Mesothelial cell of epicardium (in vitro differentiated cells): ENCODE measurements around the gene STARD10. TPM values are rescaled to one million over a fixed set of nuclear protein-coding genes. Genes with fewer than 3 reads are reported as not detected.
"Not testable (repeated sequence)": the region's sequence is repeated elsewhere in the genome, so short reads cannot be mapped to it uniquely, and the experiment has no call there.

Experiments used
- DNase-seq, 2 experiments: peaks; one replicate each; pipeline ENCODE4 v3.0.0; 2021; ENCODE audit warnings: low spot score in 2 of 2; ENCODE audit not compliant: unreplicated experiment in 2 of 2
- H3K27ac Mint-ChIP-seq: 2 replicates; pipeline ENCODE4 v1.8.0; 2021; ENCODE audit warnings: mixed read lengths
- H3K27me3 Mint-ChIP-seq: 2 replicates; pipeline ENCODE4 v1.8.0; 2021; ENCODE audit warnings: low read depth, mixed read lengths
- H3K36me3 Mint-ChIP-seq: 2 replicates; pipeline ENCODE4 v1.8.0; 2021; ENCODE audit warnings: mixed read lengths
- H3K4me1 Mint-ChIP-seq: 2 replicates; pipeline ENCODE4 v1.8.0; 2021; ENCODE audit warnings: mixed read lengths
- H3K4me3 Mint-ChIP-seq: 2 replicates; pipeline ENCODE4 v1.8.0; 2021; ENCODE audit warnings: mild to moderate bottlenecking, moderate library complexity, mixed read lengths
- H3K9me3 Mint-ChIP-seq: 2 replicates; pipeline ENCODE4 v1.8.0; 2021; ENCODE audit warnings: mixed read lengths
- CTCF ChIP-seq: fragments of 200-600 bp; sonication (generic); IDR thresholded peaks from one replicate; pipeline ENCODE4 v1.5.0; 2021; ENCODE audit warnings: antibody characterized with exemption; ENCODE audit not compliant: unreplicated experiment
- total RNA-seq: library from RNA; stranded (reverse); gene quantifications from 3 replicates; pipeline ENCODE4 v1.2.1, GENCODE V29; 2021

The STARD10 gene
- total RNA-seq, 1 donor from 2014 or later, result 54.9 TPM

- Mint-ChIP-seq H3K27me3 (no peaks in the 10 kb centered on the region), H3K4me1 (peaks cover 11% of the 10 kb centered on the region), H3K9me3 (no peaks in the 10 kb centered on the region), H3K4me3 (no peak overlapping the region), H3K27ac (no peak overlapping the region), H3K36me3 (no peaks in the 10 kb centered on the region)
- TF ChIP-seq CTCF, result no peak
- no peak for DNase-seq
Observed at GRCh38 chr11:72828081-72828567, 34.3 kb upstream of the STARD10 start.

DNA sequence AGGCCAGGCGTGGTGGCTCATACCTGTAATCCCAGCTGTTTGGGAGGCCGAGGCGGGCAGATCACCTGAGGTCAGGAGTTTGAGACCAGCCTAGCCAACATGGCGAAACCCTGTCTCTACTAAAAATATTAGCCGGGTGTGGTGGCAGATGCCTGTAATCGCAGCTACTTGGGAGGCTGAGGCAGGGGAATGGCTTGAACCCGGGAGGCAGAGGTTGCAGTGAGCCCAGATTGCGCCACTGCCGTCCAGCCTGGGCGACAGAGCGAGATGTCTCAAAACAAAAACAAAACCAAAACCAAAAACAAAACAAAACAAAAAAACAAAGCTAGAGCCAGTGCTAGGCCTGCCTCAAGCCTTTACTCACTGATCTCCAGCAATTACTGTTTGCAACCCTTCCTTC lies 33.8 kb upstream of the STARD10 start:
- H3K27me3 Mint-ChIP-seq, H3K9me3 Mint-ChIP-seq, H3K4me3 Mint-ChIP-seq, DNase-seq, H3K27ac Mint-ChIP-seq, H3K36me3 Mint-ChIP-seq: not testable (repeated sequence)
- H3K4me1 Mint-ChIP-seq, result peaks cover 12% of the 10 kb centered on the region

- Mint-ChIP-seq H3K36me3 (no peaks in the 10 kb centered on the region), H3K4me3 (no peak overlapping the region), H3K27ac (no peak overlapping the region), H3K4me1 (peaks cover 9% of the 10 kb centered on the region), H3K9me3 (no peaks in the 10 kb centered on the region), H3K27me3 (no peaks in the 10 kb centered on the region)
- DNase-seq, result no peak
- TF ChIP-seq CTCF, result no peak
Observed at GRCh38 chr11:72826942-72827480, 33.2 kb upstream of the STARD10 start.

DNA sequence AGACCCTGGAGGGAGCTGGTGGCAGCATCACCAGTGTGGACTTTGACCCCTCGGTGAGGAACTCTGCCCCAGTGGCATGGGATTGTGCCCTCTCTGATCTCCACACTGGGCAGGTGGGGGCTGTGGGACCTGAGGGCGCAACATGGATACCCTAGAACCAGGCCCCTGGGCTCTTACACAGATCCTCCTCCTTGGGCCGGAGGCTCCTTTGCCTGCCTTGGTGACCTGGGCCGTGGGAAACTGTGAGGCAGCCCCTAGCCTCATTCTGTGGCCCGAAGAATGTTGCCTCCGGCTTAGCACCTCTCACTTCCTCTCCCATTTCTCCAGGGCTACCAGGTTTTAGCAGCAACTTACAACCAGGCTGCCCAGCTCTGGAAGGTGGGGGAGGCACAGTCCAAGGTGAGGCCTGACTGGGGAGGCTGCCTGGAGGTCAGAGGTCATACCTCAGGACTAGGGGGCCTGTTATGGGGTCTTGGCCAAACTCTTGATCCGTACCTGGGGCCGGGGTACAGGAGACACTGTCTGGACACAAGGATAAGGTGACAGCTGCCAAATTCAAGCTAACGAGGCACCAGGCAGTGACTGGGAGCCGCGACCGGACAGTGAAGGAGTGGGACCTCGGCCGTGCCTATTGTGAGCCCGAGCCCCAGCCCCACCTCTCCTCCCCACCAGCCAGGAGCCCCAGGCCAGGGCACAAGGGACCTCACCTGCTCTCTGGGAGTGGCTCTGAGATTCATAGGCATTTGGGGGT lies 32.5 kb upstream of the STARD10 start:
- no peak overlapping the region for H3K4me3 Mint-ChIP-seq

GRCh38 chr11:72825661-72826060 lies 31.8 kb upstream of the STARD10 start:
- no peaks in the 10 kb centered on the region for H3K36me3 Mint-ChIP-seq
- H3K4me1 Mint-ChIP-seq, result peaks cover 8% of the 10 kb centered on the region
- TF ChIP-seq CTCF, result no peak
- no peak for DNase-seq
- H3K27me3 Mint-ChIP-seq, result no peaks in the 10 kb centered on the region
- H3K4me3 Mint-ChIP-seq, result no peak overlapping the region
- no peak overlapping the region for H3K27ac Mint-ChIP-seq
- no peaks in the 10 kb centered on the region for H3K9me3 Mint-ChIP-seq

More for the DNA sequence above, 32.5 kb upstream of the STARD10 start:
- no peaks in the 10 kb centered on the region for H3K9me3 Mint-ChIP-seq
- H3K4me1 Mint-ChIP-seq, result peaks cover 2% of the 10 kb centered on the region
- no peaks in the 10 kb centered on the region for H3K36me3 Mint-ChIP-seq
- DNase-seq, result no peak
- no peak overlapping the region for H3K27ac Mint-ChIP-seq
- no peaks in the 10 kb centered on the region for H3K27me3 Mint-ChIP-seq
- TF ChIP-seq CTCF, result no peak

DNA sequence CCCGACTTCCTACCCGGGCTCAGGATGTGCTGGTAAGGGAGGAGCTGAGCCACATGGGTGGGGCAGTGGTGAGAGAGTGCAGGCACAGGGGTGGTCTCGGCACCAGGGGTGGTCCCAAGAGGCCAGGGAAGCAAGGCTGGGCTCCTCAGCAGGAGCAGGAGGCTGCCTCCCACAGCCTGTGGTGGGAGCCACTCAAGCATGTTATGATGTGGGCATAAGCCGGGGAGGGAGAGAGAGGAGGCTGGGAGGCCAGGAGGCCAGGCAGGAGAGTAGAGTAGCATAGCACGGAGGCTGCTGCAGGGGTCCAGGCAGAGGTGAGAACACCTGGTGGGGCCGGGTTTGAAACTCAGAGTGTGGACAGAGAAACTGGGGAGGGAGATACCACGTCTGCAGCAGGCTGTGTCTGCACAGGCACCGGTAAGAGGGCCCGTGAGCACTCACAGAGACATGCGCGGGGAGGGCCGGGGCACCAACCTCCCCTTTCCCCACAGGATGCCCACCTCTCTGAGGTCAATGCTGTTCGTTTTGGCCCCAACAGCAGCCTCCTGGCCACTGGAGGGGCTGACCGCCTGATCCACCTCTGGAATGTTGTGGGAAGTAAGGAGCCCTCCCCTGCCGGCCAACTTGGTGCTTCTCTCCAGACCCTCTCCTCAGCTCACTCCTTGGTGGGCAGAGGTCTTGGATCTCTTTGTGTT lies 31.1 kb upstream of the STARD10 start:
- peaks cover 9% of the 10 kb centered on the region for H3K4me1 Mint-ChIP-seq
- H3K27ac Mint-ChIP-seq, result no peak overlapping the region
- no peak overlapping the region for H3K4me3 Mint-ChIP-seq
- no peaks in the 10 kb centered on the region for H3K9me3 Mint-ChIP-seq
- no peaks in the 10 kb centered on the region for H3K27me3 Mint-ChIP-seq
- no peaks in the 10 kb centered on the region for H3K36me3 Mint-ChIP-seq
- no peak for TF ChIP-seq CTCF
- DNase-seq, result no peak
